Activated CD4-positive, CD25-positive, alpha-beta regulatory T cell (primary cell): ENCODE results near the gene CCDC179.

ENCODE experiments used
- DNase-seq, 4 experiments: peaks; one replicate each; lab custom pipeline; 2025; lab: John Stamatoyannopoulos, UW

The CCDC179 gene

GRCh38 chr11:22860241-22860640, at the start of gene CCDC179:
Gene CCDC179, minus strand, starts transcription at chr11:22860474. Its CDS starts 53 bp downstream, at chr11:22860421.
- no peak for DNase-seq

GRCh38 chr11:22903782-22904181, 43.5 kb upstream of the CCDC179 start:
- no peak for DNase-seq

GRCh38 chr11:22901603-22902002, 41.3 kb upstream of the CCDC179 start:
- DNase-seq: no peak

- DNase-seq: no peak
Observed at GRCh38 chr11:22900764-22901486, 40.7 kb upstream of the CCDC179 start.

GRCh38 chr11:22898036-22898435, 37.8 kb upstream of the CCDC179 start:
- DNase-seq: no peak

- no peak for DNase-seq
Observed at GRCh38 chr11:22890227-22890626, 30.0 kb upstream of the CCDC179 start.

- DNase-seq: no peak
Observed at GRCh38 chr11:22884217-22884616, 23.9 kb upstream of the CCDC179 start.

- no peak for DNase-seq
Observed at GRCh38 chr11:22879630-22880029, 19.4 kb upstream of the CCDC179 start.

GRCh38 chr11:22878604-22879003, 18.3 kb upstream of the CCDC179 start:
- DNase-seq: no peak

GRCh38 chr11:22878039-22878438, 17.8 kb upstream of the CCDC179 start:
- DNase-seq: no peak

GRCh38 chr11:22875869-22876473, 15.7 kb upstream of the CCDC179 start:
- peak; percentile 4 to 12 (median 8) for DNase-seq

GRCh38 chr11:22869325-22869724, 9.1 kb upstream of the CCDC179 start:
- no peak for DNase-seq

- DNase-seq: no peak
Observed at GRCh38 chr11:22859756-22860155, 518 bp downstream of the CCDC179 start.

- no peak for DNase-seq
Observed at GRCh38 chr11:22851477-22851876, 8.8 kb downstream of the CCDC179 start.

- no peak for DNase-seq
Observed at GRCh38 chr11:22846726-22847125, 13.5 kb downstream of the CCDC179 start.

GRCh38 chr11:22832315-22833015, 27.8 kb downstream of the CCDC179 start:
- no peak for DNase-seq

GRCh38 chr11:22830082-22830414, 30.2 kb downstream of the CCDC179 start:
- DNase-seq: no peak

- peak; percentile 86 to 96 (median 92) for DNase-seq
Observed at GRCh38 chr11:22829231-22830081, 30.8 kb downstream of the CCDC179 start, which contains the start of gene SVIP. Gene SVIP, minus strand, starts transcription at chr11:22829801. Its CDS starts 53 bp downstream, at chr11:22829748.

GRCh38 chr11:22828373-22828772, 31.9 kb downstream of the CCDC179 start:
- DNase-seq: no peak

- DNase-seq: no peak
Observed at GRCh38 chr11:22822203-22822602, 38.1 kb downstream of the CCDC179 start.

- DNase-seq: no peak
Observed at GRCh38 chr11:22809893-22810292, 50.4 kb downstream of the CCDC179 start.

GRCh38 chr11:22808571-22809197, 51.6 kb downstream of the CCDC179 start:
- no peak for DNase-seq
